T-helper 2 cell treated with Interferon-gamma antibody and Interleukin-4, amounts not matched to agents 100 ng/mL and 5 ng/mL, for 36 hours (primary cell): Measurements from ENCODE around the gene GLYR1. TPM values are rescaled to one million over a fixed set of nuclear protein-coding genes. Genes with fewer than 3 reads are reported as not detected.
"Not testable (repeated sequence)": the region's sequence is repeated elsewhere in the genome, so short reads cannot be mapped to it uniquely, and the experiment has no call there.

Source experiments
- intact Hi-C: fragments of 100-400 bp; cut with micrococcal nuclease; formaldehyde crosslinking; loops from one replicate; pipeline ENCODE4 v1.15.1; 2023
- total RNA-seq: library from RNA; stranded (reverse); gene quantifications from 2 replicates; pipeline ENCODE4 v1.2.3, GENCODE V29; 2022

GLYR1 gene
- total RNA-seq = 114 and 116 TPM in 2 replicates

DNA sequence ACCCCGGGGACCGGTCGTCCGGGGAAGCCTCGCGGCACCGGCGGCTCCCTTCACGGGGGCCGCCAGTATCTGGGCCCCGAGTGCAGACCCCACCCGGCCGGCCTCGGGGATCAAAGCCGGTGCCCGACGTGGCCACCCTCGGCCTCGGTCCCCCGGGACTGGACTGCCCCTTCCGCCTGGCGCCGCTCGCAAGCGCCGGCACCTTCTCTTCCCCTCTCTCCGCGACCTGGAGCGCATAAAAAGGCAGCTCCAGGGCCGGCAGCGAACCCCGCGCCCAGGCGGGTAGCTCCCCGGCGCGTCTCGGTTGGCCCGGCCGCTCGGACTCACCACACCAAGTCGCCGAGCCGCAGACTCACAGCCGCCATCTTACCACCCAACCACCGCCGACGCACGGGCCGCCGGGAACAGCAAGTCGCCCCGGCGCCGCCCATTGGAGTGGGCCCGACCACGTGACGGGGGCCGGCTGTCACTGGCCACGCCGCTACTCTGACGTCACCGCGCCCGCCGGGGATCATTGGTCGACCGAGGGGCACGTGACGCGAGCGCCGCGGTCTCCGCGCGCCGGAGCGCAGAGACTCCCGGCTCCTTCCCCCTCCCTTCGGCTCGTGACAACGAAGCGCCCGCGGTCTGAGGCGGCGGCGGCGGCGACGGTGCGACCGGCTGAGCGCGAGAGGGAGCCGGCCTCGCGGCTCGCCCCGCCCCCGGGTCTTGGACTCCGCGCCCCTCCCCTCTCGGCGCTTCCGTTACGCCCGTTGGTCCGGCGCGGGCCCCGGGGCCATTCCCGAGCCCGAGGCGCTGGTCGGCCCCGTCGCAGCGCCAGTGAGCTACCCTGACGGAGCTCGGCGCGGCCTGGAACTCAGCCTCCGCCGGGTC lies at the start of gene GLYR1, which contains the start of gene UBN1:
GLYR1 (minus strand) TSS at position 388 of the 873 bp plus-strand sequence; CDS start at position 365, 23 bp downstream.
UBN1 (plus strand) TSS at position 581 of the 873 bp plus-strand sequence. CDS start 5,437 bp downstream, outside the sequence.
- intact Hi-C loops = loop anchor here (1.0 to 5.0 kb wide), 7 partner anchors 45 to 250 kb away; partner anchors contain the start of genes ALG1, ANKS3, DNAAF8 and EEF2KMT

DNA sequence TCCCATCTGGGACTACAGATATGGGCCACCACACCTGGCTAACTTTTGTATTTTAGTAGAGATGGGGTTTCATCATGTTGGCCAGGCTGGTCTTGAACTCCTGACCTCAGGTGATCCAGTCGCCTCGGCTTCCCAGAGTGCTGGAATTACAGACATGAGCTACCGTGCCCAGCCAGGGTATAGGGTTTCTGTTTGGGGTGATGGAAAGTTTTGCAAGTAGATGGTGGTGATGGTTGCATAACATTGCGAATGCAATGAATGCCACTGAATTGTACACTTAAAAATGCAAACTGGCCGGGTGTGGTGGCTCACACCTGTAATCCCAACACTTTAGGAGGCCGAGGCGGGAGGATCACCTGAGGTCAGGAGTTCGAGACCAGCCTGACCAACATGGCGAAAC lies 49.7 kb upstream of the GLYR1 start:
- intact Hi-C loops = not testable (repeated sequence)

GRCh38 chr16:4895366-4895765 lies 48.3 kb upstream of the GLYR1 start:
- intact Hi-C loops = no loop called here

DNA sequence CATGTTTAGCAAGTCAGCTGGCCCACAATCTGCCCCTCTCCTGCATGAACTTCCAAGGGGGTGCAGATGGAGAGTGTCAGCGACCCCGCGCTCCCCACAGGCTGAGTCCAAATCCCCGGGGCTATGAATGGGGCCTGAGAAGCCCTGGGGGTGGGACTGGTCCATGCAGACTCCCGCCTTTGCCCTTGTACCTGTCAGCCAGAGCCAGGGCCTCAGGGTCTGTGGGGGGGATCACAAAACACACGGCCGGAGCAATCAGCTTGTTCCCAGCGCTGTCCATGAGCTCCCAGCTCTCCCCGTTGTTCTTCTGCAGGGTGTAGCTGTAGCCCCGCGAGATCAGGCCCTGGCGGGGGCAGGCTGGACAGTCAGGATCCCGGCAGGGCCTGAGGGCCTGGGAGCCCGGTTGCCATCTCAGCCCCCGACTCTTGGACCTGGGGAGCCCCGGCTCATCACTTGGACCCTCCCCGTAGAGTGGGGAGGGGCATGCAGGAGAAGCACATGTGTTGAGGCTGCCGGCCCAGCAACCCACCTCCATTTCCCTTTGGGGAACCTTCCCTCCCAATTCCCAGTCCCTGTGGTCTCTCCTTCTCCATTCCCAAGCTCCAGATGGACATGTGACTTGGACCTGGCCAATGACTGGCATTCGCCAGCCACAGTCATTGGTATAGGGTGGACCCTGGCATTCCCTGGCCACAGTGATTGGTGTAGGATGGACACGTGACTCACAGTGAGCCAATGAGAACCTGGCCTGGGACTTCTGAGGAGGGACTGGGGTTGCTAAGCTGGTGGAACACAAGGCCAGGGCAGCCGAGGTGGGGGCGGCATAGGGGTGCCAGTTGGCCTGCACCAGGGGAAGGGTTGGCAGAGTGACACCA lies 47.4 kb upstream of the GLYR1 start:
- intact Hi-C loops = no loop called here

DNA sequence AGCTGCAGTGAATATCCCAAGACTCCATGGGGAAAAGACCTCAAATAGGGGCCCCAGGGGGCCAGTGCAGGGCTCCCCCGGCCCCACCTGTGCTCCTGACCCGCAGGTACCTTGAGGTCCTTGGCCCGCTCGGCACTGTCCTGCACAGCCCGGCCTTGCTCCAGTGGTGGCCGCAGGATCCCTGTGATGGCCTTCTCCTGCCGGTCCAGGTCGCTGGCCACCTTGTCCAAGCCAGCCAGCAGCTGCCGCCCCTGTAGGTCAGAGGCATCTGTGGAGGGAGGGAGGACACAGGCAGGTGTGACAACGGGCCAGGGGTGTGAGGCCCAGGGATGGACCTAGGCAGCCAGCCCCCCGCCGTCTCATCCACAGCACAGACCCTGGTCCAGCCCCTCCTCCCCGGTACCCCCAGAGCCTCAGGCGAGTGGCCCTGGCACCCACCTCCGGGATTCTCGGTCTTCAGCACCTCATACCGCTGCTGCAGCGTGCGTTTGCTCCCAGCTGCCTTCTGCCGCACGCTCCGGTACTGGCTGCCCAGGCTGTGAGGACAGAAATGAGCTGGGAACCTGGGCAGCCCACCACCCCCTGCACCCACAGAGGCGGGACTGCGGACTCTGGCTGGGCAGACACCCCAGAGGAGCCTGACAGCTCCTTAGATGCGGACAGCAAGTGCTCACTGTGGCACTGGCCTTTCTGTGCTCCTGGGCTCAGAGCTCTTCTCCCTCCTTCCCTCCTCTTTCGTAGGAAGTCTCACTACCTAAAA lies 46.2 kb upstream of the GLYR1 start:
- intact Hi-C loops = no loop called here

DNA sequence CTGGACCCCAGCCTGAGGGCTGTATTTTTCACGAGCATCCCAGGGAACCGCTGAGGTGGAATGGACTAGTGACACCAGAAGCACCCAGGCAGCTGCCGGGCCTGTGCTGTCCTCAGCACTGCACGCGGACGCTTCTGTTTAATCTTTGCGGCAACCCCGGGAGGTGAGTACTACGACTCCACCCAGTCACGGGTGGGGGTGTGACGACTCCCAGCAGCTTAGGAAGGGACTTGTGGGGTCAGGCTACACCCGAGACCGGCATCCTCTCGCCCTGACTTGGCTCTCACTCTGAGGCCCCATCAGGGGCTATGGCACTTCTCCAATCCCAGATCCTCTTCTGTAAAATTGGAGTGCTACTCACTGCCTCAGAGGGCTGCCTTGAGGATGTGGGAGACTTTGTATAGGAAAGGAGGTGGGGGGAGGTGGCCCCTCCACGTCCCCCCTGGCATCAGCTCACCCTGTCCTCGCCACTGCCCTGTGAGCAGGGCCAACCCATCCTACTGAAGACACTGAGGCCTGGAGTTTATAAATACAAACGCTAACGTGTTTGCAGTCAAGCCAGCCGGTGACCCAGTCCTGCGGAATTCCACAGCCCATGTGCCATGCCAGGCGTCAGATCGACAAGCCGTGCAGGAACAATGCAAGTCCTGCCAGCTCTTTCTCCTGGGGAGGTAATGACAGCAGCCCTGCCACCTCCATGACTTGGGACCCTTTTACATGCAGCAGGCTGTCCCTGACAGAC lies 45.4 kb upstream of the GLYR1 start:
- intact Hi-C loops = no loop called here

DNA sequence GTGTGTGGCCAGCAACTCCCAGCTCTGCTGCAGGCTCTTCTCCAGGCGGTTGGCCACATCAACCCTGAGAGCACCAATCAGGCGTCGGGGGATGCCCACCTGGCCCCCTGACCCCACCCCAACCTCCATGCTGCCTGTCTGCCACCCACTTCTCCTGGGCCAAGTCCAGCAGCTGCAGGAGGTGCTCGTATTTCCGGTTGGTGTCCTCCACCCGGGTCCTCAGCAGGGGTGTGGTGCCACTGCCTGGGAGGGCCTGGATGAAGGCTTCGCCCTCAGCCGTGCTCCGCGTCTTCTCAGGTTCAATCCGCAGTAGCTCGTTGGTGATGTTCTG lies 44.8 kb upstream of the GLYR1 start:
- intact Hi-C loops = no loop called here

GRCh38 chr16:4891097-4891885 lies 44.2 kb upstream of the GLYR1 start:
- intact Hi-C loops = no loop called here

GRCh38 chr16:4890686-4891085 lies 43.6 kb upstream of the GLYR1 start:
- intact Hi-C loops = no loop called here

GRCh38 chr16:4890026-4890425 lies 42.9 kb upstream of the GLYR1 start:
- intact Hi-C loops = no loop called here

- intact Hi-C loops = no loop called here
Measured at GRCh38 chr16:4888428-4889135, 41.5 kb upstream of the GLYR1 start.

GRCh38 chr16:4886151-4886550 lies 39.1 kb upstream of the GLYR1 start:
- intact Hi-C loops = no loop called here

GRCh38 chr16:4884972-4885874 lies 38.1 kb upstream of the GLYR1 start:
- intact Hi-C loops = no loop called here

- intact Hi-C loops = no loop called here
Measured at GRCh38 chr16:4884209-4884608, 37.1 kb upstream of the GLYR1 start.

GRCh38 chr16:4883501-4883900 lies 36.4 kb upstream of the GLYR1 start:
- intact Hi-C loops = no loop called here

DNA sequence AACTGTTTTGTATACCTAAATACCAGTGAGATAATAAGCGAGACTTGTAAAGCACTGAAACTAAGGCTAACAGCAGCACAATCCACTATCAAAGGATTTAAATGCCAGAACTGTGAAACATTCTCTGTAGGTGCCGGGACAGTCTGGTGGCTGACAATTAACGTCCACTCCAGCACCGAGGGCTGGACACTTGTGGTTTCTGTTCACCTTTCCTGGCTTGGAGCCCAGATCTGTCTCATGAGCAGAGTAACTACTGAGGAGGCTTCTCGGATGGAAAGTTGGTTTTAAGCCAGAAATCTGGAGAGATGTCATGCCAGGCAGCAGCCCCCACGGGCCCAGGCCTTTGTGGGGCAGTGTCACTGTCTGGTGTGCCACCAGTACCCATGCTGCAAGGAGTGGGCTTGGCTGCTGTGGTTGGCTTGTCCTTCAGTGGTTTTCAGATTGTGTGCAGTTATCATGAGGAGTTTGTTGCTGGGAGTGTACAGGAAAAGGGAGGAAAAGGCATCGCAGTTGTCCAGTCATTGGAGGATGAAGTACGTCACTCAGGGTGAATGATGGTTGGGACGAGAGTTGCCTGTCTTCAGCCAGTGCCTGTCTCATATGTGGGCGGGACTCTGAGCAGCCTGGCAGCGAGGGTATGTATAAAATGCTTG lies 35.7 kb upstream of the GLYR1 start:
- intact Hi-C loops = no loop called here

- intact Hi-C loops = no loop called here
Measured at GRCh38 chr16:4882000-4882632, 35.0 kb upstream of the GLYR1 start.
